GM12873 (cell line): ENCODE measurements around the gene NIPSNAP2.

Experiments
- TF ChIP-seq, protein P1 (sequence below): IDR thresholded peaks from 2 replicates; pipeline ENCODE4 v1.5.1; 2012; ENCODE audit warnings: low read depth, mild to moderate bottlenecking, moderate library complexity, low read length, control low read depth; ENCODE audit not compliant: insufficient read depth; ENCODE audit errors: missing control alignments

NIPSNAP2 gene

DNA sequence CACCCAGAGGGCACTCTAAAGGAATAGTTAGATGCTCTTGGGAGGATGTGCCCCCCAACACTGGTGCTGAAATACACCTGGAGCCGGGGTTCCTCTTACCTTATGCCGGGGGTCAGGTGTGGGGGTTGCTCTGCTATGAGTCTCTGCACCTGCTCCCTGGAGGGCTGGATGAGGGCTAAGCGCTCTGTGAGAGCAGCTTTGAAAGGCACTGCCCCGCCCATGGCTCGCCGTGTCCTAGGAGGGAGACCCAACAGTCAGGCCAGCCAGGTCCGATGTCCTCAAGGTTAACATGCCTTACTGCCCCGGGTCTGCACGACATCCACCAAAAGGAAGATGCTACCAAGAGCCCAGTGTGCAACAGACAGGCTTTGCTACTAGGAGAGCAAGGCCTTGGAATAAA is 55.1 kb downstream of the NIPSNAP2 start:
- TF ChIP-seq, protein P1, sequence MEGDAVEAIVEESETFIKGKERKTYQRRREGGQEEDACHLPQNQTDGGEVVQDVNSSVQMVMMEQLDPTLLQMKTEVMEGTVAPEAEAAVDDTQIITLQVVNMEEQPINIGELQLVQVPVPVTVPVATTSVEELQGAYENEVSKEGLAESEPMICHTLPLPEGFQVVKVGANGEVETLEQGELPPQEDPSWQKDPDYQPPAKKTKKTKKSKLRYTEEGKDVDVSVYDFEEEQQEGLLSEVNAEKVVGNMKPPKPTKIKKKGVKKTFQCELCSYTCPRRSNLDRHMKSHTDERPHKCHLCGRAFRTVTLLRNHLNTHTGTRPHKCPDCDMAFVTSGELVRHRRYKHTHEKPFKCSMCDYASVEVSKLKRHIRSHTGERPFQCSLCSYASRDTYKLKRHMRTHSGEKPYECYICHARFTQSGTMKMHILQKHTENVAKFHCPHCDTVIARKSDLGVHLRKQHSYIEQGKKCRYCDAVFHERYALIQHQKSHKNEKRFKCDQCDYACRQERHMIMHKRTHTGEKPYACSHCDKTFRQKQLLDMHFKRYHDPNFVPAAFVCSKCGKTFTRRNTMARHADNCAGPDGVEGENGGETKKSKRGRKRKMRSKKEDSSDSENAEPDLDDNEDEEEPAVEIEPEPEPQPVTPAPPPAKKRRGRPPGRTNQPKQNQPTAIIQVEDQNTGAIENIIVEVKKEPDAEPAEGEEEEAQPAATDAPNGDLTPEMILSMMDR: no peak

DNA sequence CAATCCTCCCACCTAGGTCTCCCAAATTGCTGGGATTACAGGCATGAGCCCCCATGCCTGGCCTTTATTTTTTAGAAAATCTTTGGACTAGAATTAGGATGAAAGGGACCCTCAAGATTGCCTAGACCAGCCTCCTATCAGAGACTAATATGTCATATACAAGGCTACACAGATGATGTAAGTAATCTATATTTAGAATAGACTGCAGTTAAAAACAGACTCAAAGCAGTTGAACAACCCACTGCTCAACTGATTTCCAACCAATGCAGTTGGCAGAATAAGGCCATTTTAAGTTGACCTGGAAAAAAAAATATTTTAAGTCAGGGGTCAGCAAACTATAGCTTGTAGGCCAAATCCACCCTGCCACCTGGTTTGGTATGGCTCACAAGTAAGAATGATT is 59.1 kb downstream of the NIPSNAP2 start:
- TF ChIP-seq, protein P1: no peak

DNA sequence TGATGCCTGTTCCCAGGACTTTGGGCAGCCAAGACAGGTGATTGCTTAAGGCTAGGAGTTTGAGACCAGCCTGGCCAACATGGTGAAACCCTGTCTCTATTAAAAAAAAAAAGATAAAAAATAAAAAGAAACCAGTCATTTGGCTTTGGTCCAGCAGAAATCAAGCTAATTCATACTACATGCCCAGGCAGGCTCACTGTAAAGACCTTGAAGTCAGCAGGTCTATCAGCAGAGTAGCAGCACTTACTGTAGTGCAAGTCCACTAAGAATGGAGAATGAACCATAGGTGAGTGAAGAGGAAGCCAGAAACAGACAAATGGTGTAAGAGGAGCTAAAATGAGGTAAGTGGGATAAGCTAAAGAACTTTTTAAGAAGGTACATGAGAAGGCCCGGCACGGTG is 62.2 kb downstream of the NIPSNAP2 start:
- TF ChIP-seq, protein P1: no peak

DNA sequence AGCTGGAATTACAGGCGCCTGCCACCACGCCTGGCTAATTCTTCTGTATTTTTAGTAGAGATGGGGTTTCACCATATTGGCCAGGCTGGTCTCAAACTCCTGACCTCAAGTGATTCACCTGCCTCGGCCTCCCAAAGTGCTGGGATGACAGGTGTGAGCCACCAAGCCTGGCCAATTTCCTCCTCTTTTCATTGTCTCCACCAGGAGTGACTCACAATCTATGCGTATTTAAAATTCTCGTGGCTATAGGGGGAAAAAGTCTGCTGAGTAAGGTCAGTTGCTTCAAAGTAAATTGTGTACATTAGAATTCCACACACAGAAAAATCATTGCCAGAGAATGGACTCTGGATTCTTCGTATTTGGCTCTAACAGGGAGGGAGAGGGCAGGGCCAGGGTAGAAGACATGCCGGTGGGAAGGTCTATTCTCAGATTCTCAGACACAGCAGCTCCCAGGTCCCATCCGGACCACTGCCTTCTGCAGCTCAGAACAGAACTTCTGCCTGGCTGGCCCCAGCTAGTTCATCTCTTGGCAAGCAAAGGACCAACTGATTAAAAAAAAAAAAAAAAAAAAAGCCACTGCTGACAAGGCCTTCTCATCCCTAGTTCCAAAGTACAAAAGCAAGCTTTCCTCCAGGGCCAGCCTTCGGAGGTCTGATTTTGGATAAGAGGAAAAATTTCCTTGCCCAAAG is 64.7 kb downstream of the NIPSNAP2 start:
- TF ChIP-seq, protein P1: no peak

DNA sequence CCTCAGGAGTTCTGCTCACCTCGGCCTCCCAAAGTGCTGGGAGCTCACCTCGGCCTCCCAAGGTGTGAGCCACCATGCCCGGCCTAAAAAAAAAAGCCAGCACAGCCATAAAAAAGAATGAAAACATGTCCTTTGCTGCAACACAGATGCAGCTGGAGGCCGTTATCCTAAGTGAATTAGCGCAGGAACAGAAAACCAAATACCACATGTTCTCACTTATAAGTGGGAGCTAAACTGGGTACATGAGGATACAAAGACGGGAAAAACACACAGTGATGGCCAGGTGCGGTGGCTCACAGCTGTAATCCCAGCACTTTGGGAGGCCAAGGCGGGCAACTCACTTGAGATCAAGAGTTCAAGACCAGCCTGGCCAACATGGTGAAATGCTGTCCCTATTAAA is 66.0 kb downstream of the NIPSNAP2 start:
- TF ChIP-seq, protein P1: no peak

DNA sequence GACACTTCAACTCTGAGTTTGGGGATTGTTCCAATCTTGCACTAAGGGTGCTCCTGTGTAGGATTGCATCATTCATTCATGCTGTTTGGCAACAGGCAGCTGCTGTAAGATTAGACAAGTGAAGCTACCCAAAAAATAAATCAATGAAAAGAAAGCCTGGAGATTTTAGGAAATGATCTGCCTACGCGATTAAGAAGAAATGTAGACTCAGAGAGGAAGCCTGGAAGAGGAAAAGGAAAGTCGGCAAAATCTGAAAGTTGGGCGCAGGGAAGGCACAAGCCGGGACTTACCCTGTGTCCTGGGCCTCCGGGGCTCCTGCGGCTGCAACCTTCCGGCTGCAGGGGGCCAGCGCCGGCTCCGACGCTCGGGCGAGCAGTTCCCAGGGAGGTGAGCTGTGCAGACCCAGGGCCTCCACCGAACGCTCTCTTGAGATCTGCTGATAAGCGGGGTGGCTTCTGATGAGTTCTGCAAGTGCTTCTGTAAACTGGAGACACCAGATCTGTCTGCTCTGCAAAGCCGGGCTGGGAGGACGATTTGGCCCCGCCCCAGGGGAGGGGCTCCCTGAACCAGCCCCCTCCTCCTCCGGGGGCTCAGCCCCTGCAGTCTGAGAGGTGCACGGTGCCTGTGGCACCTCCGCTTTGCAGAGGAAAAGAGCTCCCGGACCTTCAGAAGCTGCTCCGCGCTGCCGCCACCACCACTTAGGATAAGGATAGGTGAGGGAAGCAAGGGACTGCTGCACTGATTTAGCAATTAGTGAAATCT is 69.5 kb downstream of the NIPSNAP2 start:
- TF ChIP-seq, protein P1: peak; percentile 39

DNA sequence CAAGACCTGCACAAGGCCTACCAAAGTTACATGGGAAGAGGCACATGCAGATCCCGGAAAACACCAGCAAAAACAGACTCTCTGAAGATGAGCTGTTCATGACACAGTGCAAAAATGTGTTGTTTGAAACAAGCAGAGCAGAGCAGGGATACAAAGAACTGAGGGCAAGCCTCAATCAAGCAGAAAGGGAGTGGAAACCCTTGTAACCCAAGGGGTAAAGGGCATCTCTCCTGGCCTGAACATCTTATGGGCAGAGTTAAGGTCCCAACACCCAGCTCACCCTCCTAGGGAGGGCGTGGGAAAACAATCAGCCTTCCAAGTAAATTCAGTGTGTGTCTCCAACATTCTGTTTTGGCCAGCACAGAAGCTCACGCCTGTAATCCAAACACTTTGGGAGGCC is 76.3 kb downstream of the NIPSNAP2 start:
- TF ChIP-seq, protein P1: no peak
